Activated CD8-positive, alpha-beta T cell treated with anti-CD3 and anti-CD28 coated beads, Interleukin-2, amount 10 ng/mL, durations not matched to agents 7 days and 5 days (primary cell): ENCODE measurements around the gene ATP6V0A1. TPM values are rescaled to one million over a fixed set of nuclear protein-coding genes. Genes with fewer than 3 reads are reported as not detected.
"Not testable (repeated sequence)": the region's sequence is repeated elsewhere in the genome, so short reads cannot be mapped to it uniquely, and the experiment has no call there.

Source experiments
- ATAC-seq: fragments of 150-1000 bp; cut with Tn5 transposase; one replicate; pipeline ENCODE4 v1.10.0; 2021; ENCODE audit warnings: moderate library complexity
- CTCF ChIA-PET: fragments of 350-600 bp; sonication (Branson Sonifier 250); formaldehyde crosslinking; loops from one replicate; lab custom pipeline; 2021; ENCODE audit warnings: antibody characterized with exemption; lab: Charles Lee
- POLR2A ChIA-PET: fragments of 350-600 bp; sonication (Branson Sonifier 250); formaldehyde crosslinking; loops from one replicate; lab custom pipeline; 2021; ENCODE audit warnings: antibody characterized with exemption; lab: Charles Lee
- DNase-seq: peaks from one replicate; pipeline ENCODE4 v3.0.0-alpha.2; 2020
- H3K27ac Mint-ChIP-seq: one replicate; pipeline ENCODE4 v1.8.0; 2021; ENCODE audit warnings: mild to moderate bottlenecking, mixed read lengths
- H3K27me3 Mint-ChIP-seq: one replicate; pipeline ENCODE4 v1.8.0; 2021; ENCODE audit warnings: low read depth, mixed read lengths
- H3K36me3 Mint-ChIP-seq: one replicate; pipeline ENCODE4 v1.8.0; 2021; ENCODE audit warnings: low read depth, mixed read lengths
- H3K4me1 Mint-ChIP-seq: one replicate; pipeline ENCODE4 v1.8.0; 2021; ENCODE audit warnings: low read depth, mixed read lengths
- H3K4me3 Mint-ChIP-seq: one replicate; pipeline ENCODE4 v1.8.0; 2021; ENCODE audit warnings: mild to moderate bottlenecking, mixed read lengths
- H3K9me3 Mint-ChIP-seq: one replicate; pipeline ENCODE4 v1.8.0; 2022; ENCODE audit warnings: mixed read lengths; ENCODE audit not compliant: insufficient read depth
- total RNA-seq, 2 experiments: library from RNA; stranded (reverse); gene quantifications; one replicate each; pipeline ENCODE4 v1.2.3, GENCODE V29; 2021

Gene ATP6V0A1
- total RNA-seq, 2 experiments from 2014 or later: 2.1 to 2.2 TPM

- POLR2A ChIA-PET: no interaction called here
These were observed 19.8 kb upstream of the ATP6V0A1 start for GRCh38 chr17:42438600-42439567.

GRCh38 chr17:42441371-42442195 is 17.1 kb upstream of the ATP6V0A1 start:
- no peak for ATAC-seq
- Mint-ChIP-seq H3K27ac (no peak overlapping the region), H3K4me1 (peaks cover 2% of the 10 kb centered on the region), H3K27me3 (peaks cover 9% of the 10 kb centered on the region), H3K9me3 (no peaks in the 10 kb centered on the region), H3K36me3 (no peaks in the 10 kb centered on the region), H3K4me3 (no peak overlapping the region)
- no peak for DNase-seq
- POLR2A ChIA-PET: no interaction called here
- CTCF ChIA-PET: interaction anchor here (0.7 to 2.5 kb wide), 9 partner anchors 13 to 220 kb away, joined by 3 to 11 read pairs (median 6); no protein-coding TSS in a partner anchor

More at GRCh38 chr17:42438600-42439567, 19.8 kb upstream of the ATP6V0A1 start:
- H3K36me3 Mint-ChIP-seq: no peaks in the 10 kb centered on the region
- CTCF ChIA-PET: interaction anchor here (0.6 to 1.8 kb wide), 12 partner anchors 8 to 102 kb away, joined by 3 to 7 read pairs (median 3); no protein-coding TSS in a partner anchor
- H3K27ac Mint-ChIP-seq: no peak overlapping the region
- peaks cover 9% of the 10 kb centered on the region for H3K27me3 Mint-ChIP-seq
- DNase-seq (peak; percentile 67), ATAC-seq (peak; percentile 63)
- no peak overlapping the region for H3K4me3 Mint-ChIP-seq
- peaks cover 2% of the 10 kb centered on the region for H3K4me1 Mint-ChIP-seq
- H3K9me3 Mint-ChIP-seq: no peaks in the 10 kb centered on the region

- Mint-ChIP-seq H3K9me3 (no peaks in the 10 kb centered on the region), H3K27me3 (peaks cover 9% of the 10 kb centered on the region), H3K4me3 (no peak overlapping the region), H3K36me3 (no peaks in the 10 kb centered on the region), H3K27ac (no peak overlapping the region), H3K4me1 (peaks cover 2% of the 10 kb centered on the region)
- POLR2A ChIA-PET: no interaction called here
- ATAC-seq (no peak), DNase-seq (no peak)
- CTCF ChIA-PET: interaction anchor here (1.1 to 2.5 kb wide), 5 partner anchors 14 to 85 kb away, joined by 3 to 10 read pairs (median 6); no protein-coding TSS in a partner anchor
These were observed 16.5 kb upstream of the ATP6V0A1 start for GRCh38 chr17:42442196-42442565.

- H3K27ac Mint-ChIP-seq, H3K4me3 Mint-ChIP-seq, CTCF ChIA-PET, ATAC-seq, DNase-seq, POLR2A ChIA-PET, H3K9me3 Mint-ChIP-seq, H3K36me3 Mint-ChIP-seq, H3K4me1 Mint-ChIP-seq: not testable (repeated sequence)
- peaks cover 15% of the 10 kb centered on the region for H3K27me3 Mint-ChIP-seq
These were observed 9.5 kb upstream of the ATP6V0A1 start for GRCh38 chr17:42449176-42449575.

GRCh38 chr17:42449838-42450237 is 8.8 kb upstream of the ATP6V0A1 start:
- H3K4me3 Mint-ChIP-seq, CTCF ChIA-PET, DNase-seq, POLR2A ChIA-PET, H3K27ac Mint-ChIP-seq, H3K9me3 Mint-ChIP-seq, ATAC-seq, H3K36me3 Mint-ChIP-seq, H3K4me1 Mint-ChIP-seq: not testable (repeated sequence)
- peaks cover 15% of the 10 kb centered on the region for H3K27me3 Mint-ChIP-seq

- H3K36me3 Mint-ChIP-seq, DNase-seq, H3K4me3 Mint-ChIP-seq, H3K9me3 Mint-ChIP-seq, CTCF ChIA-PET, H3K27ac Mint-ChIP-seq, H3K4me1 Mint-ChIP-seq, ATAC-seq, POLR2A ChIA-PET: not testable (repeated sequence)
- H3K27me3 Mint-ChIP-seq: peaks cover 13% of the 10 kb centered on the region
These were observed 7.4 kb upstream of the ATP6V0A1 start for GRCh38 chr17:42451270-42451669.

GRCh38 chr17:42453439-42453838 is 5.2 kb upstream of the ATP6V0A1 start:
- no peak overlapping the region for H3K27ac Mint-ChIP-seq
- ChIA-PET POLR2A (no interaction called here), CTCF (no interaction called here)
- no peak for ATAC-seq
- H3K4me3 Mint-ChIP-seq: no peak overlapping the region
- no peaks in the 10 kb centered on the region for H3K36me3 Mint-ChIP-seq
- H3K4me1 Mint-ChIP-seq: peaks cover 21% of the 10 kb centered on the region
- no peaks in the 10 kb centered on the region for H3K9me3 Mint-ChIP-seq
- H3K27me3 Mint-ChIP-seq: peaks cover 13% of the 10 kb centered on the region
- no peak for DNase-seq

GRCh38 chr17:42454987-42455386 is 3.7 kb upstream of the ATP6V0A1 start:
- Mint-ChIP-seq H3K27me3 (peaks cover 20% of the 10 kb centered on the region), H3K4me1 (peaks cover 35% of the 10 kb centered on the region)
- H3K36me3 Mint-ChIP-seq, H3K4me3 Mint-ChIP-seq, H3K27ac Mint-ChIP-seq, CTCF ChIA-PET, H3K9me3 Mint-ChIP-seq, POLR2A ChIA-PET, ATAC-seq, DNase-seq: not testable (repeated sequence)

- H3K4me3 Mint-ChIP-seq: peak overlapping the region; percentile 56
- no peaks in the 10 kb centered on the region for H3K36me3 Mint-ChIP-seq
- H3K4me1 Mint-ChIP-seq: peaks cover 41% of the 10 kb centered on the region
- no peaks in the 10 kb centered on the region for H3K9me3 Mint-ChIP-seq
- peak; percentile 29 for ATAC-seq
- H3K27ac Mint-ChIP-seq: peak overlapping the region; percentile 0
- CTCF ChIA-PET: interaction anchor here (0.7 to 1.8 kb wide), 10 partner anchors 16 to 143 kb away, joined by 3 to 8 read pairs (median 4); partner anchors contain the start of gene PSMC3IP
- POLR2A ChIA-PET: interaction anchor here (0.5 to 1.2 kb wide), 3 partner anchors 25 to 168 kb away, joined by 3 to 5 read pairs (median 4); partner anchors contain the start of gene STAT5A
- peak; percentile 31 for DNase-seq
- peaks cover 22% of the 10 kb centered on the region for H3K27me3 Mint-ChIP-seq
These were observed 2.2 kb upstream of the ATP6V0A1 start for GRCh38 chr17:42456223-42457106.

GRCh38 chr17:42457107-42457792 is 1.4 kb upstream of the ATP6V0A1 start:
- H3K4me3 Mint-ChIP-seq: peak overlapping the region; percentile 56
- ChIA-PET POLR2A (interaction anchor here (0.5 to 1.2 kb wide), 3 partner anchors 24 to 169 kb away, joined by 3 to 7 read pairs (median 5); partner anchors contain the start of gene STAT5A), CTCF (interaction anchor here (1.1 to 1.8 kb wide), 7 partner anchors 17 to 121 kb away, joined by 3 to 8 read pairs (median 4); partner anchors contain the start of gene PSMC3IP)
- H3K36me3 Mint-ChIP-seq: no peaks in the 10 kb centered on the region
- H3K27ac Mint-ChIP-seq: peak overlapping the region; percentile 0
- no peaks in the 10 kb centered on the region for H3K9me3 Mint-ChIP-seq
- H3K27me3 Mint-ChIP-seq: peaks cover 22% of the 10 kb centered on the region
- no peak for ATAC-seq
- DNase-seq: no peak
- peaks cover 41% of the 10 kb centered on the region for H3K4me1 Mint-ChIP-seq
